T-helper 2 cell (primary cell): ENCODE data around the gene BUB1.
"Not testable (repeated sequence)": the region's sequence is repeated elsewhere in the genome, so short reads cannot be mapped to it uniquely, and the experiment has no call there.

Experiments
- DNase-seq, 5 experiments: peaks; one replicate each; pipeline versions ENCODE4 v3.0.0 to v3.0.0-alpha.2; 2012 to 2022

BUB1 gene

DNA sequence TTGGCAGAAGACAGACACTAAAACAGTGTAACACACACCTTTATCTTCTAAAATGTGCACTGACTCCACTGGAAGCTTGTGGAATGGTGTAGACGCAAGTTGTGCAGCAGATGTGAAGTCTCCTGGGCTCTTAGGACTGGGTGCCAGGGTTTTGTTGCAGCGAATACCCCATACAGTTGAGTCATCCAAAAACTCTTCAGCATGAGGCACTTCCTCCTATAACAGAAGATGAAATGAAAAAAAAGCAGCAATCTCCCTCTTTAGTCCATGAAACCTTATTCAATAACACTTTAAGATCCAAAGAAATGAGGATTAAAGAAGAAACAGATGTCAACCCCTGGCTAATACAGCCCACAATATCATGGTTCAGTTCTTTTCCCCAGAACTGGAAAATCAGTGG lies 22.2 kb downstream of the BUB1 start:
- DNase-seq: peak in 1 of 5 experiments; percentile 10

- no peak for DNase-seq
Observed at GRCh38 chr2:110653861-110654260, 24.0 kb downstream of the BUB1 start.

GRCh38 chr2:110650346-110650745 lies 27.5 kb downstream of the BUB1 start:
- no peak for DNase-seq

GRCh38 chr2:110647777-110648176 lies 30.1 kb downstream of the BUB1 start:
- no peak for DNase-seq

DNA sequence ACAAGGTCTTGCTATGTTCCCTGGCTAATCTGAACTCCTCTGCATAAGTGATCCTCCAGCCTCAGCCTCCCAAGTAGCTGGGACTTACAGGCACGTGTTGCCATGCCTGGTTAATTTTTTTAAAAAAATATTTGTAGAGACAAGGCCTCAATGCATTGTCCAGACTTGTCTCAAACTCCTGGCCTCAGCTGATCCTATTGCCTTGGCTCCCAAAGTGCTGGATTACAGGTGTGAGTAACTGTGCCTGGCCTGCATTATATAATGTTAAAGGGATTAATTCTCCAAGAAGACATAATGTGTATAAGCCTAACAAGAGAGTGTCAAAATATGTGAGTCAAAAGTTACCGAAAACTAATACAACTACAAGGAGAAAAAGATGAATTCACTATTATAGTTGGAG lies 32.2 kb downstream of the BUB1 start:
- DNase-seq: no peak

GRCh38 chr2:110644357-110644756 lies 33.5 kb downstream of the BUB1 start:
- no peak for DNase-seq

- DNase-seq: no peak
Observed at GRCh38 chr2:110642360-110642759, 35.5 kb downstream of the BUB1 start.

DNA sequence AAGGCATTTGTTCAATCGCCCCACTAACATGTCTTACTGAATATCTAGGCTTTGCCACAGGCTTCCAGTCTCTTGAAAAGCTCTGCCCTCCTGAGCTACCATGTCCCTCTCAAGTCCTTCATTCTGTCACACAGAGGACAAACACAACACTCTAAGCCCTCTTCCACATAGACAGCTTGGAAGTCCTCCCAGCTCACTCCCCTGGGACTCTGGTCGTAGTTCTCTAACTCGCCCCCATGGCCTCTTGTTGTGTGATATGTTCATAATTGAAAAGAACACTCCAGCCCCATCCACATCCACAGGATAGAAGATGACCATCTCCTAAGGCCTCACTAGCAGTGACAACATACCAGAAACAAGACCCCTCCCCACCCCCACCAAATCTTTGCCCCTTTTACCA lies 37.9 kb downstream of the BUB1 start:
- no peak for DNase-seq

- DNase-seq: no peak
Observed at GRCh38 chr2:110638952-110639695, 38.7 kb downstream of the BUB1 start.

DNA sequence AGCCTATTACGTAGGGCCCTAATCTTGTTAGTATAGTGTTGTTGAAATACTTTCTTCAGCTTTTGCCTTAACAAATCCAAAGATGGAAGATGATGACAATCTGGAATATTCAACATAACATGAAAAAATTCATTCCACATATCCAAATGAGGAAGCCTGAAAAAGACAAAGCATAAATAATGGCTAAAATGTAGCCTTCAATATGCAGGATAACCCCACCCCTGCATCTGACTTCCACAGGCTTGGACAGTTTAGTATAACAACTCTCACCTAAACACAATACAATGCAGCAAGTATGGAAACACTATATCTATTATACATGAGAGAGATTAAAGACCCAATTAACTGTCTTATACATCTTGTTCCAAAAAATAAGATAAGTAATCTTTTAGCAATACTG lies 39.9 kb downstream of the BUB1 start:
- DNase-seq: no peak

DNA sequence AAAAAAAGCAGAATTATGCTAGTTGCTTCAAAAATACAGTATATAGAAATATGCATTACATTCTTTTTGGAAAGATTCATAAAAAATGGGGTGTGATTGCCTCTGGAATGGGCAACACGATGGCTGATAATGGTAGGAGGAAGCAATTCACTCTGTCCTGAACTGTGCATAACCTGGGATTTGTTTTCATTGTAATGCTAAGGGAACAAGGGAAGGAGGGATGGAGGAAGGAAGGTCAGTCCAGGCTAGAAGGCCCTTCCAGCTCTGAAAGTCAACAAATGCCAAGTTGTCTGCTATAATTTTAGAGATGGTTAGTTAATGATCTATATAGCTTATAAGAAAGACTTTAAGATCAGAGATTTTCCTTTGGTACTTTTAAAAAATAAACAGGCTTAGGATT lies 40.8 kb downstream of the BUB1 start:
- DNase-seq: no peak

DNA sequence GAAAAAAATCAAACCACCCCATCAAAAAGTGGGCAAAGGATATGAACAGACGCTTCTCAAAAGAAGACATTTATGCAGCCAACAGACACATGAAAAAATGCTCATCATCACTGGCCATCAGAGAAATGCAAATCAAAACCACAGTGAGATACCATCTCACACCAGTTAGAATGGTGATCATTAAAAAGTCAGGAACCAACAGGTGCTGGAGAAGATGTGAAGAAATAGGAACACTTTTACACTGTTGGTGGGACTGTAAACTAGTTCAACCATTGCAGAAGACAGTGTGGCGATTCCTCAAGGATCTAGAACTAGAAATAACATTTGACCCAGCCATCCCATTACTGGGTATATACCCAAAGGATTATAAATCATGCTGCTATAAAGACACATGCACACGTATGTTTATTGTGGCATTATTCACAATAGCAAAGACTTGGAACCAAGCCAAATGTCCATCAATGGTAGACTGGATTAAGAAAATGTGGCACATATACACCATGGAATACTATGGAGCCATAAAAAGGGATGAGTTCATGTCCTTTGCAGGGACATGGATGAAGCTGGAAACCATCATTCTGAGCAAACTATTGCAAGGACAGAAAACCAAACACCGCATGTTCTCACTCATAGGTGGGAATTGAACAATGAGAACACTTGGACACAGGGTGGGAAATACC lies 41.8 kb downstream of the BUB1 start:
- not testable (repeated sequence) for DNase-seq

DNA sequence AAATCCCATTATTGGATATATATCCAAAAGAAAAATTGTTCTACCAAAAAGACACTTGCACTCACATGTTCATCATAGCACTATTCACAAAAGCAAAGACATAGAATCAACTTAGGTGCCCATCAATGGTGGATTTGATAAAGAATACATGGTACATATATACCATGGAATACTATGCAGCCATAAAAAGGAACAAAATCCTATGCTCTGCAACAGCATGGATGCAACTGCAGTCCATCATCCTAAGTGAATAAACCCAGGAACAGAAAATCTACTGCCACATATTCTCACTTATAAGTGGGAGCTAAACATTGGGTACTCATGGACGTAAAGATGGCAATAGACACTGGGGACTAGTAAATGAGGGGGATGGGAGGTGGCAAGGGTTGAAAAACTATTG lies 50.5 kb downstream of the BUB1 start:
- not testable (repeated sequence) for DNase-seq

GRCh38 chr2:110619326-110619939 lies 58.4 kb downstream of the BUB1 start:
- DNase-seq: not testable (repeated sequence)

GRCh38 chr2:110613927-110614326 lies 63.9 kb downstream of the BUB1 start:
- not testable (repeated sequence) for DNase-seq

DNA sequence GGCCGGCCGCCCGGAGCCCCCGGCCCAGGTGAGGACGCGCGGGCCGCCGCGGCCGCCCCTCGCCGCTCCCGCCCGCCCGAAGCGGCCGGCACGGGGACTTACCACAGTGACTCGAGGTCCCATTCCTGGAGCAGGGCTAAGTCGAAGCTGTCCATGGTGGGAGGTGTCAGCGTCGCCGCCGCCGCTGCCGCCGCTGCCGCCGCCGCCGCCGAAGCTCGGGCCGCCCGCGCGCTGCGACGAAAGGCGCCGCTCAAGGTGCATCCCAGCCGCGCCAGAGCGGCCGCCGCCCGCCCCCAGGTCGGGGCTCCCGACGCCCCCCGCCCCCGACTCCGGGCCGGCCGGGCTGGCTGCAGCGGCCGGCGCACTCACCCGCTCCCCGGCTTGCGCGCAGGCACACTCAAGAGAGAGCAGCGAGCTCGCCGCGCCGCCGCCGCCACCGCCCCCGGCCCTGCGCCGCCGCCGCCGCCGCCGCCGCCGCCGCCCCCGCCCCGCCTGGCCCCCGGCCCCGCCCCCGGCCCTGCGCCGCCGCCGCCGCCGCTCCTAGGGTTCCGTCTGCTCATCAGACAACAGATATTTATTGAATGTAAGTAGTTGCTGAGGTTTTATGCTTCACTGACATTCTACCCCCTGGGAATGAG lies 67.1 kb downstream of the BUB1 start:
- peak in 2 of 5 experiments; percentile 7 to 9 for DNase-seq

GRCh38 chr2:110609843-110610612 lies 67.8 kb downstream of the BUB1 start:
- not testable (repeated sequence) for DNase-seq

- not testable (repeated sequence) for DNase-seq
Observed at GRCh38 chr2:110608788-110609502, 68.9 kb downstream of the BUB1 start.

GRCh38 chr2:110605057-110605456 lies 72.8 kb downstream of the BUB1 start:
- DNase-seq: not testable (repeated sequence)

DNA sequence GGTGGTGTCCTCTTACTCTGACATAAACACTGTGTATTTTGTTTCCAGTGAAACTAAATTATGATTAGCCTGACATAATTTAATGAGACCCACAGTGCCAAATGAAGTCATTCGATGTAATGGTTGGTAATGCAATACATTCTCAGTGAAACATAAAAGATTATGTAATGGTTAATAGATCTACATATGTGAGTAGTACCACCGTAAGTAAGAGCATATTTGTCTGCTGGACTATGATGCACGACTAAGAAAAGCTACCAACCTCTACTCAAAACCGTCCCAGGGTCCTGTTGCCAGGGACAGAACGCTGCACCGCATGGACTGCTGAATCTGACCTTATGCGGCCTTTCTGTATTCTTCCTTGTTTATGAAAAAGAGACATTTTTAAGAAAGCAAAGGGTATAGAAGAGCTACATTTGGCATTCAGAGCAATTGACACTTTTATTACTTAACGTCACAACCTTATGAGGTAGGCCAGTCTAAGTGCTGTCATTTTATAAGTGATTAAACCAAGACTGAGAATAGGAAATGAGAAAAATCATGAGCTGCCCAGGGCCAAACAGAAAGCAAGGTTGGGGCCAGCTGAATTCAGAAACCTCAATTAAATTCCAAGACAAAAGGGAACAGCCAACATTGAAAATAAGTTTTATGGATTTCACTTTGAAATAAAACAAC lies 73.8 kb downstream of the BUB1 start:
- not testable (repeated sequence) for DNase-seq

GRCh38 chr2:110602139-110602538 lies 75.7 kb downstream of the BUB1 start:
- DNase-seq: not testable (repeated sequence)
